ENCODE data around the gene GRK5.
A peak's percentile ranks its signal among the peaks of the same experiment; 100 is the strongest.

Gene GRK5

DNA sequence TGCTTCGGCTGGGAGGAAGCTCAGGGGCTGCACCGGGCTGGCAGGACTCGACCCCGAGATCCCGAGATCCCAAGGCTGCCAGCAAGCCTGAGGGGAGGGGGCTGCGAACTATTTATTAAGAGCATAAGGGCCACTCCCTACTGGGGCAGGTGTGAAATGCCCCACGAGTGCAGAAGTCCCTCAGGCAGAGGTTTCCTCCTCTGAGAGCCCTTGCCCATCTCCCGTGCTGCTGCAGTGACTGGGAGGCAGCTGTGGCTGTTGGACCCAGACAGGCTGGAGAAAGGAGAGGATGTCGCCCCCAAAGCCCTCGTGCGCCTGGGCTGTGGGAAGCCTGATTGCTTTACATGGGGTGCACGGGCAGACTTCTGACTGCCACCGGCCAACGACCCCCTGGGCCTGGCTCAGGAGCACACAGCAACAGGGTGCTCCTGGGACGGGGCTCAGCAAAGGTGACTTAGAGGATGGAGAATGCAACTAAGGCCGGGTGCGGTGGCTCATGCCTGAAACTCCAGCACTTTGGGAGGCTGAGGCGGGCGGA lies 295.3 kb downstream of the GRK5 start:
- Histone ChIP-seq H4K20me1 (ENCODE audit: insufficient read depth, low read length) (no peaks in the 10 kb centered on the region), H2AFZ (ENCODE audit: low read depth, low read length) (peak overlapping the region; percentile 79), H3K36me3 (ENCODE audit: insufficient read depth, low read length) (peaks cover 34% of the 10 kb centered on the region), H3K4me2 (ENCODE audit: insufficient read depth, low read length) (peak overlapping the region; percentile 70), H3K27ac (ENCODE audit: low read length) (peak overlapping the region; percentile 94), H3K4me1 (ENCODE audit: insufficient read depth, low read length) (peaks cover 36% of the 10 kb centered on the region), H3K9me3 (ENCODE audit: insufficient read depth, low read length, severe bottlenecking) (no peaks in the 10 kb centered on the region), H3K27me3 (ENCODE audit: insufficient read depth, low read length, poor library complexity) (no peaks in the 10 kb centered on the region), H3K79me2 (ENCODE audit: insufficient read depth, low read length) (peaks cover 3% of the 10 kb centered on the region; the same call in 1 of the 2 replicates), H3K9ac (ENCODE audit: low read depth, low read length) (peak overlapping the region; percentile 57), H3K4me3 (ENCODE audit: low read depth in 1 of 2, low read length in 2 of 2) (peak overlapping the region in 1 of 2 experiments; percentile 53; a peak in 2 of 4 replicates)
- DNase-seq (no peak), ATAC-seq (ENCODE audit: insufficient read depth, low read depth) (peak; percentile 56)
- TF ChIP-seq, protein P1, sequence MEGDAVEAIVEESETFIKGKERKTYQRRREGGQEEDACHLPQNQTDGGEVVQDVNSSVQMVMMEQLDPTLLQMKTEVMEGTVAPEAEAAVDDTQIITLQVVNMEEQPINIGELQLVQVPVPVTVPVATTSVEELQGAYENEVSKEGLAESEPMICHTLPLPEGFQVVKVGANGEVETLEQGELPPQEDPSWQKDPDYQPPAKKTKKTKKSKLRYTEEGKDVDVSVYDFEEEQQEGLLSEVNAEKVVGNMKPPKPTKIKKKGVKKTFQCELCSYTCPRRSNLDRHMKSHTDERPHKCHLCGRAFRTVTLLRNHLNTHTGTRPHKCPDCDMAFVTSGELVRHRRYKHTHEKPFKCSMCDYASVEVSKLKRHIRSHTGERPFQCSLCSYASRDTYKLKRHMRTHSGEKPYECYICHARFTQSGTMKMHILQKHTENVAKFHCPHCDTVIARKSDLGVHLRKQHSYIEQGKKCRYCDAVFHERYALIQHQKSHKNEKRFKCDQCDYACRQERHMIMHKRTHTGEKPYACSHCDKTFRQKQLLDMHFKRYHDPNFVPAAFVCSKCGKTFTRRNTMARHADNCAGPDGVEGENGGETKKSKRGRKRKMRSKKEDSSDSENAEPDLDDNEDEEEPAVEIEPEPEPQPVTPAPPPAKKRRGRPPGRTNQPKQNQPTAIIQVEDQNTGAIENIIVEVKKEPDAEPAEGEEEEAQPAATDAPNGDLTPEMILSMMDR (IDR thresholded peaks at IDR 0.05; ENCODE audit: borderline replicate concordance, extremely low read depth, low read length, poor library complexity, severe bottlenecking): no peak
- no peak for TF ChIP-seq EZH2 (IDR thresholded peaks at IDR 0.05; ENCODE audit: borderline replicate concordance, low read depth, low read length, severe bottlenecking)

DNA sequence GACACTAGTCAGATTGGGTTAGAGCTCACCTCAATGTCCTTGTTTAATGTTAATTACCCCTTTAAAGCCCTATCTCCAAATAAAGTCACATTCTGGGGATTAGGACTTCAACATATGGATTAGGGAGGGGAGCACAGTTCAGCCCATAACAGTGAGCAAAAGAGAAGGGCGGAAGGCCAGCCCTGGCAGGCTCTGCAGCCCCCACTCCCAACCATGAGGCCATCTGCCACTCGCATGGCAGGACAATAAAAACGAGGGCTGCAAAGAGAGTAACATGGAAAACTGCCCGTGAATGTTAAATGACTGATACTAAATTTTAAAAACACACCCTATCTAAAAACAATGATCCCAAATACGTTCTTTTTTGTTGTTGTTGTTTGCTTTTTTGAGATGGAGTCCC lies 296.4 kb downstream of the GRK5 start:
- H3K36me3 ChIP-seq (ENCODE audit: insufficient read depth, low read length): peaks cover 34% of the 10 kb centered on the region
- peaks cover 36% of the 10 kb centered on the region for H3K4me1 ChIP-seq (ENCODE audit: insufficient read depth, low read length)
- no peak overlapping the region for H2AFZ ChIP-seq (ENCODE audit: low read depth, low read length)
- no peak overlapping the region for H3K4me2 ChIP-seq (ENCODE audit: insufficient read depth, low read length)
- H3K4me3 ChIP-seq (ENCODE audit: low read depth in 1 of 2, low read length in 2 of 2): no peak overlapping the region
- no peaks in the 10 kb centered on the region for H4K20me1 ChIP-seq (ENCODE audit: insufficient read depth, low read length)
- TF ChIP-seq EZH2 (IDR thresholded peaks at IDR 0.05; ENCODE audit: borderline replicate concordance, low read depth, low read length, severe bottlenecking): no peak
- TF ChIP-seq, protein P1 (IDR thresholded peaks at IDR 0.05; ENCODE audit: borderline replicate concordance, extremely low read depth, low read length, poor library complexity, severe bottlenecking): no peak
- no peaks in the 10 kb centered on the region for H3K9me3 ChIP-seq (ENCODE audit: insufficient read depth, low read length, severe bottlenecking)
- H3K27me3 ChIP-seq (ENCODE audit: insufficient read depth, low read length, poor library complexity): no peaks in the 10 kb centered on the region
- DNase-seq: no peak
- H3K9ac ChIP-seq (ENCODE audit: low read depth, low read length): 0 out of 2 replicates have a peak overlapping the region, but pooled peaks have one; percentile 57
- peaks cover 3% of the 10 kb centered on the region; the same call in 1 of the 2 replicates for H3K79me2 ChIP-seq (ENCODE audit: insufficient read depth, low read length)
- ATAC-seq (ENCODE audit: insufficient read depth, low read depth): no peak
- peak overlapping the region; percentile 94 for H3K27ac ChIP-seq (ENCODE audit: low read length)

DNA sequence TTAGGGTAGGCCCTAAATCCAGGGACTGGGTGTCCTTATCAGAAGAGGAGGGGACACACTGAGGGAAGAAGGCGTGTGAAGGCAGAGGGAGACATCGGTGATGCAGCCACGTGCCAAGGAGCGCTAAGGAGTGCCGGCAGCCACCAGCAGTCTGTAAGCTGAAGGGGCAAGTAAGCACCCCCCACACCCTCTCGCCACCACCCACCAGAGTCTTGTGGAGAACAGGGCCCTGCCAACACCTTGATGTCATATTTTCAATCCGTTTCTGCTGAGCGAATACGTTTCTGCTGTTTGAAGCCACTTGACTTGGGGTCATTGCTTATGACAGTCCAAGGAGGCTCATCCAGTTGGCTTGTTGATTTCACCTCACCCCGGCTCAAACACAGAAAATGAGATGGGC lies 297.3 kb downstream of the GRK5 start:
- Histone ChIP-seq H3K4me3 (ENCODE audit: low read depth in 1 of 2, low read length in 2 of 2) (no peak overlapping the region), H3K27ac (ENCODE audit: low read length) (peak overlapping the region; percentile 36; the same call in 1 of the 2 replicates), H3K4me2 (ENCODE audit: insufficient read depth, low read length) (no peak overlapping the region), H3K9me3 (ENCODE audit: insufficient read depth, low read length, severe bottlenecking) (no peaks in the 10 kb centered on the region), H2AFZ (ENCODE audit: low read depth, low read length) (no peak overlapping the region), H3K27me3 (ENCODE audit: insufficient read depth, low read length, poor library complexity) (no peaks in the 10 kb centered on the region), H3K79me2 (ENCODE audit: insufficient read depth, low read length) (peaks cover 3% of the 10 kb centered on the region; the same call in 1 of the 2 replicates), H3K36me3 (ENCODE audit: insufficient read depth, low read length) (peaks cover 26% of the 10 kb centered on the region), H3K4me1 (ENCODE audit: insufficient read depth, low read length) (peaks cover 36% of the 10 kb centered on the region), H4K20me1 (ENCODE audit: insufficient read depth, low read length) (no peaks in the 10 kb centered on the region), H3K9ac (ENCODE audit: low read depth, low read length) (no peak overlapping the region)
- no peak for DNase-seq
- ATAC-seq (ENCODE audit: insufficient read depth, low read depth): no peak
- TF ChIP-seq EZH2 (IDR thresholded peaks at IDR 0.05; ENCODE audit: borderline replicate concordance, low read depth, low read length, severe bottlenecking): no peak
- TF ChIP-seq, protein P1 (IDR thresholded peaks at IDR 0.05; ENCODE audit: borderline replicate concordance, extremely low read depth, low read length, poor library complexity, severe bottlenecking): no peak
